OCI-LY3 (cell line): Measurements from ENCODE around the gene ANKH.

Source experiments
- H2AFZ ChIP-seq: fragments of 200-600, 300-600 bp; shearing (Covaris generic); 2 replicates; pipeline ENCODE4 v1.6.0; 2014; ENCODE audit warnings: antibody characterized with exemption, low read depth, low read length
- H3K27ac ChIP-seq: fragments of 200-600, 300-600 bp; sonication (generic); 2 replicates; pipeline ENCODE4 v1.5.1; 2014; ENCODE audit warnings: mild to moderate bottlenecking, low read length, moderate library complexity, mixed read lengths
- H3K27me3 ChIP-seq: fragments of 200-600, 300-600 bp; sonication (generic); 2 replicates; pipeline ENCODE4 v1.6.1; 2014; ENCODE audit warnings: low read depth, low read length, mixed read lengths
- H3K36me3 ChIP-seq: fragments of 200-600, 300-600 bp; sonication (generic); replicated peaks from 2 replicates; pipeline ENCODE3; 2014; ENCODE audit warnings: low read depth, low read length, mixed read lengths
- H3K4me1 ChIP-seq: fragments of 300-600, 200-600 bp; sonication (generic); 2 replicates; pipeline ENCODE4 v1.6.1; 2014; ENCODE audit warnings: low read length, mixed read lengths
- H3K4me2 ChIP-seq: fragments of 200-600, 300-600 bp; sonication (generic); 2 replicates; pipeline ENCODE4 v1.6.1; 2014; ENCODE audit warnings: low read length, mixed read lengths
- H3K4me3 ChIP-seq: fragments of 300-600, 200-600 bp; sonication (generic); 2 replicates; pipeline ENCODE4 v1.5.1; 2014; ENCODE audit warnings: antibody characterized with exemption, mild to moderate bottlenecking, low read length, moderate library complexity
- H3K79me2 ChIP-seq: fragments of 300-600, 200-600 bp; shearing (Covaris generic); 2 replicates; pipeline ENCODE4 v1.6.1; 2014; ENCODE audit warnings: mild to moderate bottlenecking, low read length, mixed read lengths
- H3K9ac ChIP-seq: fragments of 300-600, 200-600 bp; shearing (Covaris generic); 2 replicates; pipeline ENCODE4 v1.6.0; 2014; ENCODE audit warnings: mild to moderate bottlenecking, low read length, moderate library complexity
- H3K9me3 ChIP-seq: fragments of 200-600, 300-600 bp; shearing (Covaris generic); 2 replicates; pipeline ENCODE4 v1.6.1; 2014; ENCODE audit warnings: low read length, mixed read lengths; ENCODE audit not compliant: insufficient read depth
- H4K20me1 ChIP-seq: fragments of 200-600, 300-600 bp; sonication (generic); 2 replicates; pipeline ENCODE4 v1.6.1; 2016; ENCODE audit warnings: low read length, mixed read lengths; ENCODE audit not compliant: insufficient read depth
- EZH2phosphoT487 ChIP-seq: fragments of 200-600 bp; shearing (Covaris generic); IDR thresholded peaks from 2 replicates; pipeline ENCODE4 v1.6.1; 2018; ENCODE audit warnings: antibody characterized with exemption, mixed run types, low read depth
- TF ChIP-seq, protein P1 (sequence below): fragments of 200-600, 300-600 bp; sonication (generic); IDR thresholded peaks from 2 replicates; pipeline ENCODE4 v1.5.1; 2014; ENCODE audit warnings: antibody characterized with exemption, low read length, low read depth

ANKH gene

DNA sequence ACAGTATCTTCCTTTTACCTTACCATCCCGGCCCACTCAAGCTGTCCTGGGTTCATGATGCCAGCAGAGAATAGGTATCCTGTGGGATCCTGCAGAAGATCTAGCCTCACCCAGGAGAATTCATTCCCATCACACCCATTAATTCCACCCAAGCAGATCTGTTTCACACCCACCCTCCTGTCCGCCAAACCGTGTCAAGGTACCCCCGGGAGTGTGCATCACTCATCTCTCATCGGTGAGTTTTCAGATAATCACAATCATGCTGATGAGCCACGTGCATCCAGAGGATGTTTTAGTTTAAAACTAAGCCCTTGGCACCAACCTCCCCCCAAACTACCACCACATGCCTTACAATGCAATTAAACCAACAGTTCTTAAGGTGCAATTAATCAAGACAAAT lies 18.8 kb downstream of the ANKH start:
- Histone ChIP-seq H3K79me2 (no peaks in the 10 kb centered on the region), H3K27ac (no peak overlapping the region), H3K9ac (no peak overlapping the region), H3K27me3 (no peaks in the 10 kb centered on the region), H3K4me1 (peaks cover 7% of the 10 kb centered on the region), H3K4me2 (no peak overlapping the region), H4K20me1 (no peaks in the 10 kb centered on the region), H3K9me3 (no peaks in the 10 kb centered on the region), H3K36me3 (no peaks in the 10 kb centered on the region), H2AFZ (no peak overlapping the region), H3K4me3 (no peak overlapping the region)
- TF ChIP-seq, protein P1, sequence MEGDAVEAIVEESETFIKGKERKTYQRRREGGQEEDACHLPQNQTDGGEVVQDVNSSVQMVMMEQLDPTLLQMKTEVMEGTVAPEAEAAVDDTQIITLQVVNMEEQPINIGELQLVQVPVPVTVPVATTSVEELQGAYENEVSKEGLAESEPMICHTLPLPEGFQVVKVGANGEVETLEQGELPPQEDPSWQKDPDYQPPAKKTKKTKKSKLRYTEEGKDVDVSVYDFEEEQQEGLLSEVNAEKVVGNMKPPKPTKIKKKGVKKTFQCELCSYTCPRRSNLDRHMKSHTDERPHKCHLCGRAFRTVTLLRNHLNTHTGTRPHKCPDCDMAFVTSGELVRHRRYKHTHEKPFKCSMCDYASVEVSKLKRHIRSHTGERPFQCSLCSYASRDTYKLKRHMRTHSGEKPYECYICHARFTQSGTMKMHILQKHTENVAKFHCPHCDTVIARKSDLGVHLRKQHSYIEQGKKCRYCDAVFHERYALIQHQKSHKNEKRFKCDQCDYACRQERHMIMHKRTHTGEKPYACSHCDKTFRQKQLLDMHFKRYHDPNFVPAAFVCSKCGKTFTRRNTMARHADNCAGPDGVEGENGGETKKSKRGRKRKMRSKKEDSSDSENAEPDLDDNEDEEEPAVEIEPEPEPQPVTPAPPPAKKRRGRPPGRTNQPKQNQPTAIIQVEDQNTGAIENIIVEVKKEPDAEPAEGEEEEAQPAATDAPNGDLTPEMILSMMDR, result no peak
- no peak for TF ChIP-seq EZH2phosphoT487

DNA sequence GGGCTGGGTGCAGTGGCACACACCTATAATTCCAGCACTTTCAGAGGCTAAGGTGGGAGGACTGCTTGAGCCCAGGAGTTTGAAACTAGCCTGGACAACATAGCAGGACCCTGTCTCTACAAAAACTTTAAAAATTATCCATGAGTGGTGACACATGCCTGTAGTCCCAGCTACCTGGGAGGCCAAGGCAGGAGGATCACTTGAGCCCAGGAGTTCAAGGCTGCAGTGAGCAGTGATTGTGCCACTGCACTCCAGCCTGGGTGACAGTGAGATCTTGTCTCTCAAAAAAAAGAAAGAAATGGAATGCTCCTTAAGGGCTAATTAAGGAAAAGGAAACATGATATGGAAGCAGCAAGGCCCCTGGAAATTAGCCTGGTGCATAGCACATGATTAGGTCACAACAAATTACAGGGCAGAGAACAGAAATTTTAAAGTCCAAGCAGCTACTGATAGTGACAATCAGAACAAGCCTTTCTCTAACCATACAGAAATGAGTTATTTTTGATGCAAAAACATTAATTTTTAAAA lies 19.5 kb downstream of the ANKH start:
- Histone ChIP-seq H3K4me2 (no peak overlapping the region), H3K36me3 (no peaks in the 10 kb centered on the region), H3K4me1 (peaks cover 7% of the 10 kb centered on the region), H3K79me2 (no peaks in the 10 kb centered on the region), H3K4me3 (no peak overlapping the region), H3K27me3 (no peaks in the 10 kb centered on the region), H2AFZ (no peak overlapping the region), H3K27ac (no peak overlapping the region), H4K20me1 (no peaks in the 10 kb centered on the region), H3K9ac (no peak overlapping the region), H3K9me3 (no peaks in the 10 kb centered on the region)
- no peak for TF ChIP-seq EZH2phosphoT487
- TF ChIP-seq, protein P1, result no peak

DNA sequence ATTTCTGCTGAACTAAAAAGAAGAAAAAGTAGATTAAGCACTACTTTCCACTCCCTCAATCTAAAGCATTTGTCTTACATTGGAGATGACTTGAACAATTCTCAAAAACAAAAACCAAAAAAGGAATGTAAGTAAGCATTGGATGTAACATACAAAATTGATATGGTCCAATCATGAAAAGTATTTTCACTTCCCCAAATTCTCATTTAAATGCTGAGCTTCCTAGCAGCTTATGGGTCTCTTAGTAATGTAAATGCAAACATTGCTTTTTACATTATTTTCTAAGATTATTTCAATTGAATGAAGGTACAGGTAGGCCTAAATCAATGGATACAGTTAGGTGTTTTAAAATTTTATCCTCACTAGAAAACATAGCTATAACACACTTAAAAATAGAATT lies 20.0 kb downstream of the ANKH start:
- H3K36me3 ChIP-seq, result no peaks in the 10 kb centered on the region
- no peaks in the 10 kb centered on the region for H4K20me1 ChIP-seq
- H3K4me3 ChIP-seq, result no peak overlapping the region
- H3K79me2 ChIP-seq, result no peaks in the 10 kb centered on the region
- no peak overlapping the region for H3K27ac ChIP-seq
- no peak overlapping the region for H3K4me2 ChIP-seq
- no peak overlapping the region for H2AFZ ChIP-seq
- H3K4me1 ChIP-seq, result peaks cover 7% of the 10 kb centered on the region
- H3K9me3 ChIP-seq, result no peaks in the 10 kb centered on the region
- TF ChIP-seq EZH2phosphoT487, result no peak
- TF ChIP-seq, protein P1, result no peak
- H3K9ac ChIP-seq, result no peak overlapping the region
- no peaks in the 10 kb centered on the region for H3K27me3 ChIP-seq

DNA sequence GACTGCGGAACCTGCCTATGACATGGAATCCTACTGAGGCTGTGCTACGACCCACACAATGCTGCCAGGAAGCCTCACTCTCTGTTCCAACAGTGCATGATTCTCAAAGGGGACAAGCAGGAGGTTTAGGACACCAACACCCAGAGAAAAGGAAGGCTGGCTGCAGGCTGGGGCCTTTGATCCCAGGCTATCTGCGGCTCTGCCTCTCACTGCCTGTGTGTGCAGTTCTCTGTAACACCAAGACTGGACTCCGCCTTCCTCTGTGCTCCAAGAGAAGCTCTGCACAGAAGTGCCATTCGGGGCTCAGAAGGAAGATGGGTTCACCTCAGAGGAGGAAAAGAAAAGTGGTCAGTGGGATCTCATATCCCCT lies 20.5 kb downstream of the ANKH start:
- H3K9me3 ChIP-seq, result no peaks in the 10 kb centered on the region
- peaks cover 7% of the 10 kb centered on the region for H3K4me1 ChIP-seq
- no peak overlapping the region for H2AFZ ChIP-seq
- no peaks in the 10 kb centered on the region for H3K36me3 ChIP-seq
- H3K4me3 ChIP-seq, result no peak overlapping the region
- H4K20me1 ChIP-seq, result no peaks in the 10 kb centered on the region
- no peaks in the 10 kb centered on the region for H3K27me3 ChIP-seq
- TF ChIP-seq, protein P1, result no peak
- TF ChIP-seq EZH2phosphoT487, result no peak
- H3K4me2 ChIP-seq, result no peak overlapping the region
- H3K27ac ChIP-seq, result no peak overlapping the region
- no peak overlapping the region for H3K9ac ChIP-seq
- no peaks in the 10 kb centered on the region for H3K79me2 ChIP-seq
